Prostate gland (tissue), 2 donors: ENCODE data around the gene PLPPR1. TPM values are rescaled to one million over a fixed set of nuclear protein-coding genes. Genes with fewer than 3 reads are reported as not detected.

Experiments used
- DNase-seq: peaks from one replicate; pipeline ENCODE4 v3.0.0-alpha.2; 2019; ENCODE audit warnings: low spot score
- H3K27ac ChIP-seq, 2 donors: fragments of 200-600 bp; sonication (generic); 2 replicates each; pipeline ENCODE4 v1.5.1; 2017 to 2019
- H3K27me3 ChIP-seq: fragments of 200-600 bp; sonication (generic); replicated peaks from 2 replicates; pipeline ENCODE4 v1.5.1; 2019; ENCODE audit not compliant: insufficient read depth
- H3K36me3 ChIP-seq, 2 donors: fragments of 200-600 bp; sonication (generic); 1 replicate in 1 of 2; 2 replicates in 1 of 2; pipeline versions ENCODE4 v1.5.1 to v1.8.1; 2017 to 2019
- H3K4me1 ChIP-seq: fragments of 200-600 bp; sonication (generic); replicated peaks from 2 replicates; pipeline ENCODE4 v1.5.1; 2019
- H3K4me3 ChIP-seq, 2 donors: fragments of 200-600 bp; sonication (generic); 2 replicates each; pipeline ENCODE4 v1.5.1; 2017 to 2019
- H3K9me3 ChIP-seq: fragments of 200-600 bp; sonication (generic); 2 replicates; pipeline ENCODE4 v1.5.1; 2017
- CTCF ChIP-seq, 4 experiments: fragments of 200-600 bp in 2 of 4; fragments of 450-650 bp in 2 of 4; sonication (generic) in 2 of 4; IDR thresholded peaks; 1 replicate in 3 of 4; 2 replicates in 1 of 4; pipeline ENCODE4 v1.5.1; 2016 to 2019; ENCODE audit warnings: antibody characterized with exemption in 4 of 4, mild to moderate bottlenecking in 2 of 4, moderate library complexity in 2 of 4
- POLR2A ChIP-seq: fragments of 450-650 bp; IDR thresholded peaks from one replicate; pipeline ENCODE4 v1.6.1; 2016; ENCODE audit warnings: antibody characterized with exemption, mild to moderate bottlenecking
- POLR2AphosphoS5 ChIP-seq: sonication (generic); formaldehyde crosslinking; IDR thresholded peaks from one replicate; pipeline ENCODE4 v1.6.1; 2017; ENCODE audit warnings: antibody characterized with exemption
- WGBS: methylation state at CpG from one replicate; pipeline ENCODE4 v1.1.5; 2018; 5-methylcytosine and 5-hydroxymethylcytosine counted together
- intact Hi-C: fragments of 100-400 bp; cut with DNase I; formaldehyde crosslinking; loops from one replicate; pipeline ENCODE4 v1.14.2; 2022
- total RNA-seq, 2 donors: library from RNA; depleted of rRNA; stranded (reverse); fragments of >200 nt; gene quantifications; one replicate each; pipeline ENCODE4 v1.1.0, GENCODE V29; 2016

Gene PLPPR1
- total RNA-seq, 2 donors from 2014 or later = 2.8 TPM; not detected in 1

GRCh38 chr9:101212661-101213060 is 184.1 kb downstream of the PLPPR1 start:
- Histone ChIP-seq H3K4me1 (no peaks in the 10 kb centered on the region), H3K4me3 (no peak overlapping the region), H3K36me3 (no peaks in the 10 kb centered on the region), H3K27ac (no peak overlapping the region), H3K9me3 (no peaks in the 10 kb centered on the region), H3K27me3 (no peaks in the 10 kb centered on the region)
- DNase-seq = no peak
- 79% methylated on average over 2 of the region's 2 CpGs for WGBS
- TF ChIP-seq POLR2AphosphoS5 (no peak), POLR2A (no peak), CTCF (IDR thresholded peaks at IDR 0.05) (no peak)
- intact Hi-C loops = no loop called here

GRCh38 chr9:101219030-101219429 is 190.5 kb downstream of the PLPPR1 start:
- TF ChIP-seq CTCF (IDR thresholded peaks at IDR 0.05) (no peak), POLR2AphosphoS5 (no peak), POLR2A (no peak)
- Histone ChIP-seq H3K9me3 (no peaks in the 10 kb centered on the region), H3K27me3 (no peaks in the 10 kb centered on the region), H3K36me3 (no peaks in the 10 kb centered on the region), H3K27ac (no peak overlapping the region), H3K4me3 (no peak overlapping the region), H3K4me1 (no peaks in the 10 kb centered on the region)
- DNase-seq = no peak
- intact Hi-C loops = no loop called here
- 81% methylated on average over 7 of the region's 7 CpGs for whole genome bisulfite sequencing

GRCh38 chr9:101220341-101220740 is 191.8 kb downstream of the PLPPR1 start:
- Histone ChIP-seq H3K27me3 (no peaks in the 10 kb centered on the region), H3K9me3 (no peaks in the 10 kb centered on the region), H3K4me1 (no peaks in the 10 kb centered on the region), H3K27ac (no peak overlapping the region), H3K36me3 (no peaks in the 10 kb centered on the region), H3K4me3 (no peak overlapping the region)
- TF ChIP-seq CTCF (IDR thresholded peaks at IDR 0.05) (no peak), POLR2A (no peak), POLR2AphosphoS5 (no peak)
- intact Hi-C loops = no loop called here
- DNase-seq = no peak

GRCh38 chr9:101225271-101225670 is 196.7 kb downstream of the PLPPR1 start:
- no peak for DNase-seq
- Histone ChIP-seq H3K27me3 (no peaks in the 10 kb centered on the region), H3K9me3 (no peaks in the 10 kb centered on the region), H3K27ac (no peak overlapping the region), H3K36me3 (no peaks in the 10 kb centered on the region), H3K4me3 (no peak overlapping the region), H3K4me1 (no peaks in the 10 kb centered on the region)
- 62% methylated on average over 4 of the region's 4 CpGs for WGBS
- intact Hi-C loops = no loop called here
- TF ChIP-seq POLR2A (no peak), CTCF (IDR thresholded peaks at IDR 0.05) (no peak), POLR2AphosphoS5 (no peak)

- no peak for DNase-seq
- Histone ChIP-seq H3K27me3 (no peaks in the 10 kb centered on the region), H3K9me3 (no peaks in the 10 kb centered on the region), H3K36me3 (no peaks in the 10 kb centered on the region), H3K4me3 (no peak overlapping the region), H3K27ac (no peak overlapping the region), H3K4me1 (no peaks in the 10 kb centered on the region)
- intact Hi-C loops = no loop called here
- no peak for TF ChIP-seq CTCF (IDR thresholded peaks at IDR 0.05)
- TF ChIP-seq POLR2AphosphoS5 = no peak
- no peak for TF ChIP-seq POLR2A
Observed at GRCh38 chr9:101226161-101226560, 197.6 kb downstream of the PLPPR1 start.
